ENCODE data around the gene ZNF516.

Gene ZNF516

DNA sequence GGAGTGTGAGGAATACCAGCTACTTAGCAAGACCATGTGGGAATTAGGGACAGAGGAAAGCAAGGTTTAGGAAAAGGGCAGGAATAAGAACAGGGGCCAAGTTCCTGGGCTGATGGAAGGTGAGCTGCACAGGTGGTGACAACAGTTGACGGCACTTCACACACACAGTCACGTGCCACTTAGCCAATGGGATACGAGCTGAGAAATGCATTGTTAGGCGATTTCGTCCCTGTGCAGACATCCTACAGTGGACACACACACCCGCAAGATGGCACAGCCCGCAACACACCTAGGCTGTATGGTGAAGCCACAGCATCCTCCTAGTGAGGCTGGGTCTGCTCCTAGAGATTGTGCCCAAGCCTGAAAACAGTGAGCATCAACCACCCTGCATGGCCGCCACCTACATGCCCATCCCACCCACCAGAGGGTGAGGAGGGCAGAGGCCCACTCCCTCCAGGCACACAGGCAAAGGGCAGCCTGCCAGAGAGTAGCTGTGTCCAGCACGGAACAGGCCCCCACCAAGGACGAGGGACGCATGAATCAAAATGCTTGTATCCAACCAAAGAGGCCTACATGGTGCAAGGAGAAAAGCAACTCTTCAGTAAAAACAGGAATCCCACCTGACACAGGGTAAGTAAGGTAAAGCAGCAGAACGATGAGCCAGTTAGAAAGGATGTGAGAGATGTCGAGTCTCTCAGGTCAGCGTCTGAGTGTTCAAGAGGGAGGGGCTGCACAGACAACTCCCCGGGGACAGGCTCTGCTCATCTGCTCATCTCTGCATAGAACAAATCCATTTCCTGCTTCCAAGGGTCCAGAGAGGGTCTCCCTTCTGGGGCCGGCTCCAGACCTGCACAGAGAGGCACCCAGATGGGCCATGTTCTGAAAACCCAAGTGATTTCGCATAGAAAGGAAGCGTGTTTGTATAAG is 51.3 kb downstream of the ZNF516 start:
- Histone ChIP-seq H3K36me3 (replicated peaks) (peaks cover 18% of the 10 kb centered on the region), H3K27ac (no peak overlapping the region), H3K27me3 (replicated peaks) (no peaks in the 10 kb centered on the region), H3K4me3 (ENCODE audit: low read depth, low read length) (no peak overlapping the region)
- DNase-seq, result no peak
- in situ Hi-C loops (cut with HindIII; ENCODE audit: low pct_ligation_motif_present, low sequenced_read_pairs), result no loop called here
- TF ChIP-seq, protein P1, sequence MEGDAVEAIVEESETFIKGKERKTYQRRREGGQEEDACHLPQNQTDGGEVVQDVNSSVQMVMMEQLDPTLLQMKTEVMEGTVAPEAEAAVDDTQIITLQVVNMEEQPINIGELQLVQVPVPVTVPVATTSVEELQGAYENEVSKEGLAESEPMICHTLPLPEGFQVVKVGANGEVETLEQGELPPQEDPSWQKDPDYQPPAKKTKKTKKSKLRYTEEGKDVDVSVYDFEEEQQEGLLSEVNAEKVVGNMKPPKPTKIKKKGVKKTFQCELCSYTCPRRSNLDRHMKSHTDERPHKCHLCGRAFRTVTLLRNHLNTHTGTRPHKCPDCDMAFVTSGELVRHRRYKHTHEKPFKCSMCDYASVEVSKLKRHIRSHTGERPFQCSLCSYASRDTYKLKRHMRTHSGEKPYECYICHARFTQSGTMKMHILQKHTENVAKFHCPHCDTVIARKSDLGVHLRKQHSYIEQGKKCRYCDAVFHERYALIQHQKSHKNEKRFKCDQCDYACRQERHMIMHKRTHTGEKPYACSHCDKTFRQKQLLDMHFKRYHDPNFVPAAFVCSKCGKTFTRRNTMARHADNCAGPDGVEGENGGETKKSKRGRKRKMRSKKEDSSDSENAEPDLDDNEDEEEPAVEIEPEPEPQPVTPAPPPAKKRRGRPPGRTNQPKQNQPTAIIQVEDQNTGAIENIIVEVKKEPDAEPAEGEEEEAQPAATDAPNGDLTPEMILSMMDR (IDR thresholded peaks at IDR 0.05; ENCODE audit: low read depth, low read length, missing control alignments), result no peak

DNA sequence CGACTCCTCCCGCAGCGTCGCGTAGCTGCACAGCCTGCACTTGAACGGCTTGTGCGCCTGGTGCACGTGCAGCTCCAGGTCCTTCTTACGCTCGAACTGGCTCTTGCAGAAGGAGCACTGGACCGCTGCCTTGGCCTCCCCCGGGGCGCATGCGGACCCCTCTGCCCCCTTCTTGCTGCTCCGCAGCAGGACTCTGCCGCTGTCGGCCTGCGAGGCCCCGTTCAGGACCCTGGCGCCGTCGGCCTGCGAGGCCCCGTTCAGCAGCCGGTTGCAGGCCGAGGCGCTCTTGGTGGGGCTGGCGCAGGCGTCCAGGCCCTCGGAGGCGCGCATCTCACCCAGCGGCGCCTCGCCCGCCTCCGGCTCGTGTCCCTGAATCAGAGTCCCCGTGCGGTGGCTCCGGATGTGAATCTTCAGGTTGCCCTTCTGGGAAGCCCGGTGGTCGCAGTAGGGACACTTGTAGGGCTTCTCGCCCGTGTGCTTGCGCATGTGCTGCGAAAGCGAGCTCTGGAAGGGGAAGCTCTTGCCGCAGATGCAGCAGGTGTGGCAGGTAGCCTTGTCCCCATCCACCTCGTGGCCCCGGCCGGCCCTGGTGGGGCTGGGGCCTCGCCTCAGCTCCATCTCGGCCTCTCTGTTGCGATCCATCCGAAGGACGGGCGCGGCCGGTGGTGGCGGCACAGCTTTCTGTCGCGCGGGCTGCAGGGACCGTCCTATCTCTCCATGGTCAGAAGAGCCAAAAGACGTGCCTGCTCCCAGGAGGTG is 52.5 kb downstream of the ZNF516 start:
- H3K4me3 ChIP-seq (ENCODE audit: low read depth, low read length), result no peak overlapping the region
- H3K27ac ChIP-seq, result no peak overlapping the region
- H3K27me3 ChIP-seq (replicated peaks), result no peaks in the 10 kb centered on the region
- in situ Hi-C loops (cut with HindIII; ENCODE audit: low pct_ligation_motif_present, low sequenced_read_pairs), result no loop called here
- DNase-seq, result no peak
- TF ChIP-seq, protein P1 (IDR thresholded peaks at IDR 0.05; ENCODE audit: low read depth, low read length, missing control alignments), result no peak
- H3K36me3 ChIP-seq (replicated peaks), result peaks cover 18% of the 10 kb centered on the region

DNA sequence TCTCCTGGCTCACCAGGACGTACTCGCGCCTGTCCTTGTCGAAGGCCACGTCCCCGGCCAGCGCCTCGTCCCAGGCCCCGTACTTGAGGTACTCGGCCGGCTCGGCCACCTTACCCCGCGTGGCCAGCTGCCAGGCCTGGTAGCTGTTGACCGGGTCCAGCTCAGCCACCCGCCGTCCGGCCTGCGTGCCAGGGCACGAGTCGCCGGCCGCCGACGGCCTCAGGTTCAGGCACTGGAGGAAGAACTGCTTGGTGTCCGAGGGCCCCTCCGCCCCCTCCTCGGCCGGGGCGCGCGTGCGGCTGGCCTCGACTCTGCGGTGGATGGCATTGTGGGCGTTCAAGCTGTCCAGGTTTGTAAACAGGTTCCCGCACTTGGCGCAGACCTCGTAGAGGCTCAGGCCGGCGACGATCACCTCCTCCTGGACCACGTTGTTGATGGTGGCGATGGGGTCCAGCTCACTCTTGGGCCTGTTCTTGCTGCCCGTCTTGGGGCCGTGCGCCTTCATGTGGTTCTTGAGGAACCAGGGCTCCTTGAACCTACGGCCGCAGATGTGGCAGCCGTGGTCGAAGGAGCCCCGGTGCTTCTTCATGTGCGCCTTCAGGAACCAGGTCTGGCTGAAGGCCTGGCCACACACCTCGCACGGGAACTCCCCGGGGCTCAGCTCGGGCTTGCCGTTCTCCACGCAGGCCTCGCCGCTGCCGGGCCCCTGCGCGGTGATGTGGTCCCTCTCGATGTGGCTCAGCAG is 53.2 kb downstream of the ZNF516 start:
- no peak overlapping the region for H3K27ac ChIP-seq
- TF ChIP-seq, protein P1 (IDR thresholded peaks at IDR 0.05; ENCODE audit: low read depth, low read length, missing control alignments), result no peak
- DNase-seq, result no peak
- in situ Hi-C loops (cut with HindIII; ENCODE audit: low pct_ligation_motif_present, low sequenced_read_pairs), result no loop called here
- H3K4me3 ChIP-seq (ENCODE audit: low read depth, low read length), result no peak overlapping the region
- H3K27me3 ChIP-seq (replicated peaks), result no peaks in the 10 kb centered on the region
- H3K36me3 ChIP-seq (replicated peaks), result peaks cover 18% of the 10 kb centered on the region

DNA sequence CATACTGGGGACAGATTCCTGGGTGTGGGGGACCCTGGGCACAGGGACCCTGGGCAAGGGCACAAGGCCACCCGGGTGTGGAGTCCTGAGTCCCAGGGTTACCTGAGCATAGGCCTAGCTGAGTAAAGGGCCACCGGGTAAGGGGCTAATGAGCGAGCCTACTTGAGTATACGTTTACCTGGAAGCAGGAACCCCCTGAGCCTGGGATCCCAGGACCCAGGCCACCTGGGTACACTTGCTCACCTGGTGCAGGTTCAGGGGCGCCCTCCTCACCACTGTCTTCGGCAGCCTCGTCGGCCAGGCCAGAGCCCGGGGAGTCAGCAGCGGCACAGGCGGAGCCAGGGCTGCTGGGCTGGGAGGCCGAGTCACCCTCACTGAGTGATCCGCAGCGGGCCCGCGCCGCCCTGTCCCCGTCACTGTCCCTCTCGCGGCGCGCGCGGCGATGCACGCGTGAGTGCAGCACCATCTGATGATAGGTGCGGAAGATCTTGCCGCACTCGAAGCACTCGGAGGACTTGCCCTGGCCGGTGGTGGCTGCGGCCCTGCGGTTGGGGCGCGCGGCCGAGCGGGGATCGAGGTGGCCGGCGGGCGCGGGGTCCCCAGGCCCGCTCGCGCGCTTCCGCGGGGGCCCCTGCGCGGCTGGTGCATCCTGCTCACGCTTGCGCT is 53.9 kb downstream of the ZNF516 start:
- no peak overlapping the region for H3K27ac ChIP-seq
- in situ Hi-C loops (cut with HindIII; ENCODE audit: low pct_ligation_motif_present, low sequenced_read_pairs), result no loop called here
- no peak for DNase-seq
- TF ChIP-seq, protein P1 (IDR thresholded peaks at IDR 0.05; ENCODE audit: low read depth, low read length, missing control alignments), result no peak
- peaks cover 18% of the 10 kb centered on the region for H3K36me3 ChIP-seq (replicated peaks)
- H3K4me3 ChIP-seq (ENCODE audit: low read depth, low read length), result no peak overlapping the region
- no peaks in the 10 kb centered on the region for H3K27me3 ChIP-seq (replicated peaks)

- no peak for DNase-seq
- TF ChIP-seq, protein P1 (IDR thresholded peaks at IDR 0.05; ENCODE audit: low read depth, low read length, missing control alignments), result no peak
- Histone ChIP-seq H3K27me3 (replicated peaks) (no peaks in the 10 kb centered on the region), H3K36me3 (replicated peaks) (peaks cover 18% of the 10 kb centered on the region), H3K27ac (no peak overlapping the region), H3K4me3 (ENCODE audit: low read depth, low read length) (no peak overlapping the region)
- in situ Hi-C loops (cut with HindIII; ENCODE audit: low pct_ligation_motif_present, low sequenced_read_pairs), result no loop called here
Observed at GRCh38 chr18:76437910-76438309, 57.1 kb downstream of the ZNF516 start.
